GM21423 (cell line): ENCODE results near the gene BHLHA15.

Experiments used
- ATAC-seq: cut with Tn5 transposase; IDR thresholded peaks from one replicate; pipeline ENCODE4 v1.9.1; 2021; ENCODE audit warnings: mild to moderate bottlenecking, moderate library complexity; ENCODE audit not compliant: unreplicated experiment

The BHLHA15 gene

DNA sequence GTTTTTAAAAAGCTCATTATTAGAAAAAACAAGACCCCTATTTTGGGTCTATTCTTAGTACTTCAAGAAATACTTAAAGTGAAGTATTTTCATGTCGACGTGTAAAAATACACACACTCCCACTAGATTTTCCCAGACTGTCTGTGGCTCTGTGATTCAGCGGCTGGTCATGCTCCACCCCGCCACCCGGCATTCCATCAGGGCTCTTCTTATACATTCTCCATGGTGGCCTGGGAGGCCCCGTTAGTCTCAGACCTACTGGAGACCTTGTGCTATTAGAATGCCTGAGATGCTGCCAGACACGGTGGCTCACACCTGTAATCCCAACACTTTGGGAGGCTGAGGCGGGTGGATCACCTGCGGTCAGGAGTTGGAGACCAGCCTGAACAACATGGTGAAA lies 27.7 kb downstream of the BHLHA15 start:
- ATAC-seq = no peak

DNA sequence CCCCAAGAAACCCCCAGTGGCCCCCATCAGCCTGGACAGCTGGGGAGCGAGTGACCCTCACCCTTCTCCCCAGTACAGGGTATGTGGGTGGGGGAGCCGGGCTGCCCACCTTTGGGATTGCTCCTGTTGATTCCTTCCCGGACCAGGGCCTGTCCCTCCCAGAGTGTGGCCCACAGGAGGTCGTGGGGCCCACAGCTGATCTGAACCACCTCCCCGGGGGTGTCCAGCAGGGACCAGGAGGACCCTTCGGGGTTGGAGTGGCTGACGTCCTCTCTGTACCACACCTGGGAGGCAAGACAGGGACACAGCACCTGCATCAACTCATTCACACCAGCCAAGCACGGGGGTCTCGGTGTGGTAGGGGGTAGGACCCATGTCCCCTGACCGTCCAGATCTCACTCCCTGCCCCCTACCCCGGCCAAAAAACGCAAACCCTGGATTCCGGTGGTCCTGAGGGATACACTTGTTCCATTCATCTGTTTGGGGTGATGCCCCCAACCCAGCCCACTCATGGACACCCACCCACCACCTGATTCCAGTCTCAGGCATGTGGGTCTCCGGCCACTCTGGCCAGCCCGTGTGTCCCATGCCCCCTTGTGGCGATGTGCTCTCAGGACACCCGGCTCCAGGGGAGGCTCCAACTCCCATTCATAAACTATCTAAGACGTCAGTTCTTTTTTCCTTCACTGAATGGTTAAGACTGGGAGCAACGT lies 29.9 kb downstream of the BHLHA15 start:
- ATAC-seq = peak; percentile 59

DNA sequence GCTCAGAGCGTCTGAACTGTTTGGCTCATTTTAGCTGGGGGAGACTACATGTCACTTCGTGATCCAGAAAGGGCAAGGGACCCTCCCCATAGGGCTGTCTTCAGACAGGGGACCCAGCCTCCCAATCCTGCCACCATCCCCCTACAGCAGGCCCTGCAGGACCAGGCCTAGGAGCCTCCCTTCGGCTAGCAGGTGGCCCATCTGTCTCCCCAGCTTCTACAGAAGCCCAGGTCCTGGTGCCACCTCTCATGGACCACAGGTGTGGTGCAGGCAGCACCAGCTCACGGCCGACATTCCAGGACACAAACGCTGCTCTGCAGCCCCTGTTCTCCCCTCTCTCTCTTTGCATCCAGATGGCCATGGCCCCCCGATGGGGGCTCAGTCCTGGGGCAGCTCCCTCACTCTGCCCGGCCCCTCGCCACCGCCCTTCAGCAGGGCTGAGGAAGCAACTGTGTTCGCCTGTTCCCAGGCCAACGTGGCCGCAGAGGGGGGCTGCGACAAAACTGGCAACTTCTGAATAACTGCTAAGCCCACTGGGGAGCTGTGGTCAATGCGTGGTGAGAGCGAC lies 30.5 kb downstream of the BHLHA15 start:
- no peak for ATAC-seq

DNA sequence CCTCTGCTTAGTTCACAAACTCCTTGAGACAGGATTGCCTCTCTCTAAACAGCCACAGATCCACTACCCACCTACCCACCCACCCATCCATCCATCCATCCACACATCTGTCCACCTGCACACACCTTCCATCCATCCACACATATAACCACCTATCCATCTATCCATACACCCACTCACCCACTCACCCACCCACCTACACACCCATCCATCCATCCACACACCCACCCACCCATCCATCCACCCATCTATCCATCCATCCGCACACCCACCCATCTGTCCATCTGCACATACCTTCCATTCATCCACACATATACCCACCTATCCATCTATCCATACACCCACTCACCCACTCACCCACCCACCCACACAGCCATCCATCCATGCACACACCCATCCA lies 31.1 kb downstream of the BHLHA15 start:
- ATAC-seq = no peak

DNA sequence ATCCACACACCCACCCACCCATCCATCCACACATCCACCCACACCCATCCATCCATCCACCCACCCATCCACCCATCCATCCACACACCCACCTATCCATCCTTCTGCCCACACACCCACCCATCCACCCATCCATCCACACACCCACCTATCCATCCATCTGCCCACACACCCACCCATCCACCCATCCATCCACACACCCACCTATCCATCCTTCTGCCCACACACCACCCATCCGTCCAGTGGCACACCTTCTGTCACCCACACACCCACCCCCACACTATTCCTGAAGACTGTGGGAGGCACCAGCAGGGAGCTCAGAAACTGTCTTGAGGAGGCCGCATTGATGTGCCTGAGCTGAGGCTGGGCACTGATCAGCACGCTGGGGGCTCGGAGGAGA lies 31.7 kb downstream of the BHLHA15 start:
- no peak for ATAC-seq

DNA sequence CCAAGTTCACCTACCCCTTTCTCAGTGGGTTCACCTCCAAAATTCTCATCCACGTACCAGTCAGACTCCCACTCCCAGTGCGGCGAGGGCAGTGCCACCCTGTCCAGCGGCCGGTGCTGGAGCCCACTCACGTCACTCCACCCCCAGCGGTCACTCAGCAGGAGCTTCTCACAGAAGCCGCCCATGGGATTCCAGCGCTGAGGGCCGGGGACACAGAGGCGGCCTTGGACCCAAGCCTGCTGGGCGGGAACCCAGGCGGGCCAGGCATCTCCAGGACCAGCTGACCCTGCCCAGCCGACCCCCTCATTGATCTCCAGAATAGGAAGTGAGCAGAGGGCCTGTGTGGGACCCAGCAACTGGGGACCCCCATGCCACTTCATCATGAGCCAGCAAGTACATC lies 33.6 kb downstream of the BHLHA15 start:
- no peak for ATAC-seq

DNA sequence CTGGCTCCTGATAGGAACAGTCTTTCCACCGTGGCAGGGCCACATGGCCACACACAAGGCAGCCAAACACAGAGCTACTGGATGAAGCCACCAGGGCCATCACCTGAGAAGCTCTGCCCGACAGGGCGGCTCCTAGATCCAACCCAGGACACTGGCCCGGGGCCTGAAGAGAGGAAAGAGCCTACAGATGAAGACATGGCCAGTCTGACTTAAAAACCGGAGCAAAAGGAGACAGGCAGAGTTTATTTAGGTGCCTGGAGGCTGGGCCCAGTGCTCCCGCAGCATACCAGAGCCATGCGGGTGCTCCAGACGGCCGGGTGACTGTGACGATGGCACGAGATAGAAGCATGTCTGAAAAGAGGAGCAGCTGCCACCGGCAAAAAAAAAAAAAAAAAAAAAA lies 36.9 kb downstream of the BHLHA15 start:
- no peak for ATAC-seq

DNA sequence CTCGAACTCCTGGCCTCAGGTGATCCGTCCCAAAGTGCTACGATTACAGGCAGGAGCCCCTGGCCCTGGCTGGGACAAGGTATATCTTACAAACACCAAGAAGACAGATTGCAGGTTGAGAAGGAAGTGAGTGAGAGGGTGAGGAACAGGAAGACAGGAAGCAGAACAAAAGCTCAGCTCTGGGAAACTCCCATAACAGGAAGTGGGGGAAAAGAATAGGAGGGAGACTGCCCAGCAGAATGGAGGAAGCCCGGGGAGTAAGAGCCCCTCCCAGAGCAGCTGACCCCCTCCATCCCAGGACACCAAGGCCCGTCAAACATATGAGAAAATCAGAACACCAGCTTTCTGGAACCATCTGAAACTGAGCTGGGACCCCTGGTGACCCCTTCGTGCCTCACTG lies 37.9 kb downstream of the BHLHA15 start:
- ATAC-seq = no peak

DNA sequence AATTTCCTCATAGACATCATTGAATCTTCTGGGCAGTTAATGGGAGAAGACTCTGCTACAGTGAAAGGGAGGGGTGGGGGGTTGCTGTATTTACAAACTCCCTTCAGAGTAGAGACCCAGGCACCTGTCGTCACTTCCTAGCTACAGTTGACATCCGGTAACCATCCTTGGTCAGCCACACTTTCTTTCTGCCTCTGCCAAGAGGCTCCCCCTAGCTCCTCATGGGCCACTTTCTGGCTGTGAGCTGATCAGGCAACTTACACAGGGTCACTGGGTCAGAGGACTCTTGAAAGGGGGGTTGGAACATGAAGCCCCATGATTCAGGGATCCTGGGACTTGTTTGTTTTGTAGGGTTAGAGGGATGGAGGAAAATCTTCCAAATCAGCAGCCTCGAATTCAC lies 39.5 kb downstream of the BHLHA15 start:
- ATAC-seq = no peak

DNA sequence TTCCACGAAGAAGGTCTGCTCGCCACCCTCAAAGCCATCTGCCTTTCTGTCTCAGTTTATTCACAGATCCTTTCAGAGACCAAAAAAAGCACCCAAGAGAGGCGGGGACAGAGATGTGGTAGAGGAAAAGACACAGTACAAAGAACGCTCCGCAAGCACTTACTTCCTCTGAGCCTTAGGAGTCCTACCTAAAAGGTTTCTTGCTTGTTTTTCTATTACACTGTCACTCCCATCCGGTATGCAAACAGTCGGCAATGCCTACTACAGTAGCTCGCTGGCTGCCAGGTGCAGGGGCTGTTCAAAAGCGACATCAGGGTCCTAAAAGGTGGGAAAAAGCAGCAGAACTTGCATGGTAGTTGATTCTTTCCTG lies 40.0 kb downstream of the BHLHA15 start:
- ATAC-seq = peak; percentile 33

DNA sequence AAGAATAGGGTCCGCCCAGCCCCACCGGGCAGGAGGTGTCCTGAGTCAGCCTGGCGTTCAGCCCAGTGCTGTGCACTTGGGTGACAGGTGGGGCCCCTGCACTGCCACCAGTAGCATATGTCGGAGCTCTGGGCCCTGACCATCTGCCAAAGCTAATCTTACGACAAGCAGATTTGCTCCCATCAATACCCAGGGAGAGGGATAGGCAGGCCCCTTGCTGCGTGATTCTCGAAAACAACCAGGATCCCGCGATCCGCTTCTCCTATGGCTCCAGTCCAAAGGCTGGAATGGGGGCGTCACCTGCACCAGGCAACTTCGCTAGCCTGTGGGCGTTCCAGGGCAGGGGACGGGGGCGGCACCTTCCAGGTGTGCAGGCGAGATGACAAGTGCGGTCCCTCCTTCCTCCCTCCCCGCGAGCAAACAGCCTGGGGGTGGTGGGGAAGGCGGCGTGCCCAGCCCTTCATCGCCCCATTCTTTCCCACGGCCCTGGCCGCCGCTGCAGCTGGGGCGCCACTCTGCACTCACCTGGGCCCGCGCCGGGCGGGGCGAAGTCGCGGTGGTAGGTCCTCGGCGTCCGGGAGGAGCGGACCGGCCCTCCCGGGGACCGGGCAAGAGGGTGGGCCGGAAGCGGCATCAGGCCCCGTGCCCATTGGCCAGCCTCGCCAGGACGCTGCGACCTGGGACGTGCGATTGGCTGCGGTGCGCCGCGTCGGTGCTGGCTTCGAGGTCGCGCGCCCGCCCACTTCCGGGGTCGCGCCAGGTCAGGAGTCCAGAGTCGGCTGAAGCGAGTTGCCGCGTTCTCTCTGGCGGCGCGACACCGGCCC lies 40.6 kb downstream of the BHLHA15 start, which contains the start of gene TECPR1:
TSS of gene TECPR1 (minus strand) at position 632 of the 824 bp plus-strand sequence. CDS start 6,086 bp downstream, outside the sequence.
- ATAC-seq = peak; percentile 97

DNA sequence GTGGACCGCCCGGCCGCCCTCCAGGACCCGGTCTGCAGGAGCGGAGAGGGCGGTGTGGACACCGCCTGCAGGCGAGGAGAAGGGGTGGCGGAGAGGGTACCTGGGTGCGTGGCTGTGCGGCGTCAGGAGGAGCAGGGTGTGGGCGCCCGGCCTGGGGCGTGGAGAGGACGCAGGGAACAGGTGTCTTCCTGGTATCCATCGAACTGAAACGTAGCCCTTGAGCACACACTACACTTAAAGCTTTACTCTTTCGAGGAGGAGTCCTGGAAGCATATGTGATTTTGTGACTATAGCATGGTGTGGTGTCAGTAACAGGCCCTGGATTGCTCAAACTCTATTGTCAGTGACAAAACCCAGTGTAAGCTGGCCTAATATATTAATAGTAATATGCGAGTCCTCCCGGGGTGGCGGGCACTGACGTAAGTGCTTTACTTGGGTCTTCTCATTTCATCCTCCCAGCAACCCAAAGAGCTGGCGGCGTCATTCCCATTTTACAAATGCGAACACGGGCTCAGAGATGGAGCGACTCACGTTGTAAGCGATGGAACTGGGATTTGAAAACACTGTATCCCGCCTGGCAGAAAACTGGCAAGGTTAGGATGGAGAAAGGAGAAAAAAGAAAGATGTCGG lies 41.3 kb downstream of the BHLHA15 start:
- no peak for ATAC-seq

DNA sequence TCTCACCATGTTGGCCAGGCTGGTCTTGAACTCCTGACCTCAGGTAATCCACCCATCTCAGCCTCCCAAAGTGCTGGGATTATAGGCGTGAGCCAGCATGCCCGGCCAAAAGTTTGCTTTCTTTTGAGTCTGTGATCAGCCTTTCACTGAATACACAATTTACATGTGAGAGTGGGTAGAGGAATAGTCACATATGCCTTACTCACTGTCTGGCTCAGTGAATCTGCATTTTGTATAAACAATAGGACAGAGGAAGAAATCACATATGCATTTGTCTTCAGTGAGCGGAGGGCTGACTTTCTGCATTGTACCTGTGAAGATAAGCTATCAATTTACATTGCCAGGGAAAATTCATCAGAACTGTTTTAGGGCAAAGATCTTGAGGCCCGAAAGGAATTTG lies 43.3 kb downstream of the BHLHA15 start:
- no peak for ATAC-seq

DNA sequence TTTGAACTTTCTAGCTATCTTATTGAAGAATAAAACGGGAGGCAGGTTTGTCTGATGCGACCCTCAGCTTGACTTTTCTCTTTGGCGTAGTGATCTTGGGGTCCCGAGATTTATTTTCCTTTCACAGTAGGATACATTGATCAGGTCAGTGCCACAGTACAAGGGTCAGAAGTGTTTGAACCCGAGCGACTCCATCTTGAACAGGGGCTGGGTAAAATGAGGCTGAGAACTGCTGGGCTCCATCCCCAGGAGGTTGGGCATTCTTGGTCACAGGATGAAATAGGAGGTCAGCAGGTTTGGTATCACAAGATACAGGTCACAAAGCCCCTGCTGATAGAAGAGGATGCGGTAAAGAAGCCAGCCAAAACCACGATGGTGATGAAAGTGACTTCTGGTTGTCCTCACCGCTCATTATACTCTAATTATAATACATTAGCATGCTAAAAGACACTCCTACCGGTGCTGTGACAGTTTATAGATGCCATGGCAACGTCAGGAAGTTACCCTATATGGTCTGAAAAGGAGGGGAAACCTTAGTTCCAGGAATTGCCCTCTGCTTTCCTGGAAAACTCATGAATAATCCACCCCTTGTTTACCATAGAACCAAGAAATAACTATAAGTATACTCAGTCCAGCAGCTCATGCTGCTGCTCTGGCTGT lies 43.8 kb downstream of the BHLHA15 start:
- no peak for ATAC-seq

DNA sequence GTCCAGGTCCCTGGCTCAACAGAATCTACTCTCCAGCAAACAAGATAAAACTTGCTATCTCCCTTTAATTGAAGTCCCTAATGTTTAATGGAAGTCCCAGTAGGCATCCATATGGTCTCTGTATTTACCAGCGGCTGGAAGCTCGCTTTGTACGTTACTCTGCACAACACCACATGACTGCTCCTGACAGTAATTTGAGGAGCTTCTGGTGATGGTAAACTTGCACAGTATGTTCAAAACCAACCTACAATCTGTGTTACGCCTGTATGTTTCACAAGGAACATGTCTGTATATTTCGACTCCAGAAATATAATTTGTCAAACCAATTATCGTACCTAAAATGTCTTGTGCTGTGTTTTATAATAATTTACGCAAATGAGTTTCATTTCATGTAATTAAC lies 45.2 kb downstream of the BHLHA15 start:
- no peak for ATAC-seq

DNA sequence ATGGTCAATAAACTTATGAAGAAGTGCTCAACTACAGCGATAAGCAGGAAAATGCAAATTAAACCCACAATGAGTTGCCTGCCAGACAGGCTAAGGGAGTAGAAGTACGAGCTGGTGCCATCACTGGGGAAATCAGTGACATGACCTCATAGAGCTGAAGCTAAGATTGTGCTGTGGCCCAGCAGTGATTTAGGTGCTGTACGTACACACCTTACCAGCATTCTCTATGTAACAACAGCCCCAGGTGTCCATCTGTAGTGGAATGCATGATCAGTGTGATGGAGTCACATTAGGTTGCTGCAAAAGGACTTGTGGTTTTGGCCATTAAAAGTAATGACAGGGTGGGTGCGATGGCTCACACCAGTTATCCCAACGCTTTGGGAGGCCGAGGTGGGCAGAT lies 46.5 kb downstream of the BHLHA15 start:
- no peak for ATAC-seq
